WERI-Rb-1 (cell line): ENCODE measurements around the gene TRIM67.
"Not testable (repeated sequence)": the region's sequence is repeated elsewhere in the genome, so short reads cannot be mapped to it uniquely, and the experiment has no call there.

ENCODE experiments used
- DNase-seq: peaks from one replicate; pipeline ENCODE4 v3.0.0-alpha.2; 2020
- H3K27ac ChIP-seq: fragments of 250-450 bp; sonication (Bioruptor Pico); 2 replicates; pipeline ENCODE4 v1.5.1; 2020; ENCODE audit warnings: mild to moderate bottlenecking, moderate library complexity
- H3K27me3 ChIP-seq: fragments of 250-450 bp; sonication (Bioruptor Pico); 2 replicates; pipeline ENCODE4 v1.5.1; 2021; ENCODE audit warnings: mild to moderate bottlenecking, low read depth, moderate library complexity; ENCODE audit not compliant: insufficient read depth, severe bottlenecking
- H3K36me3 ChIP-seq: fragments of 250-450 bp; sonication (Bioruptor Pico); 2 replicates; pipeline ENCODE4 v1.5.1; 2020; ENCODE audit warnings: mild to moderate bottlenecking, moderate library complexity
- H3K4me3 ChIP-seq: 2 replicates; pipeline ENCODE4 v1.5.1; 2011; ENCODE audit warnings: low read depth, mild to moderate bottlenecking, control low read depth, low read length
- H3K9me3 ChIP-seq: fragments of 250-450 bp; sonication (Bioruptor Pico); 2 replicates; pipeline ENCODE4 v1.5.1; 2021; ENCODE audit warnings: mild to moderate bottlenecking, moderate library complexity; ENCODE audit not compliant: severe bottlenecking
- CTCF ChIP-seq: IDR thresholded peaks from 2 replicates; pipeline ENCODE4 v1.5.1; 2011; ENCODE audit warnings: low read depth, mild to moderate bottlenecking, control low read depth, inconsistent platforms, low read length

The TRIM67 gene

GRCh38 chr1:231206856-231207255 is 45.0 kb downstream of the TRIM67 start:
- Histone ChIP-seq H3K27me3 (no peaks in the 10 kb centered on the region), H3K27ac (no peak overlapping the region)
- no peak for DNase-seq

GRCh38 chr1:231207437-231207836 is 45.6 kb downstream of the TRIM67 start:
- no peak overlapping the region for H3K4me3 ChIP-seq
- H3K27me3 ChIP-seq: no peaks in the 10 kb centered on the region
- no peaks in the 10 kb centered on the region for H3K36me3 ChIP-seq
- H3K9me3 ChIP-seq: no peaks in the 10 kb centered on the region
- TF ChIP-seq CTCF: no peak
- DNase-seq: no peak
- H3K27ac ChIP-seq: no peak overlapping the region

More at GRCh38 chr1:231206856-231207255, 45.0 kb downstream of the TRIM67 start:
- Histone ChIP-seq H3K36me3 (no peaks in the 10 kb centered on the region), H3K9me3 (no peaks in the 10 kb centered on the region), H3K4me3 (no peak overlapping the region)
- TF ChIP-seq CTCF: no peak

- Histone ChIP-seq H3K9me3 (no peaks in the 10 kb centered on the region), H3K4me3 (no peak overlapping the region), H3K27ac (no peak overlapping the region), H3K27me3 (no peaks in the 10 kb centered on the region), H3K36me3 (no peaks in the 10 kb centered on the region)
- TF ChIP-seq CTCF: no peak
- no peak for DNase-seq
These were observed 47.1 kb downstream of the TRIM67 start for GRCh38 chr1:231208980-231209379.

- Histone ChIP-seq H3K27me3 (no peaks in the 10 kb centered on the region), H3K9me3 (no peaks in the 10 kb centered on the region)
These were observed 47.7 kb downstream of the TRIM67 start for GRCh38 chr1:231209531-231209930.

GRCh38 chr1:231210126-231210525 is 48.3 kb downstream of the TRIM67 start:
- no peaks in the 10 kb centered on the region for H3K36me3 ChIP-seq
- H3K4me3 ChIP-seq: no peak overlapping the region
- H3K27me3 ChIP-seq: no peaks in the 10 kb centered on the region
- TF ChIP-seq CTCF: no peak
- H3K9me3 ChIP-seq: no peaks in the 10 kb centered on the region
- no peak overlapping the region for H3K27ac ChIP-seq
- no peak for DNase-seq

More at GRCh38 chr1:231209531-231209930, 47.7 kb downstream of the TRIM67 start:
- Histone ChIP-seq H3K36me3 (no peaks in the 10 kb centered on the region), H3K27ac (no peak overlapping the region), H3K4me3 (no peak overlapping the region)
- no peak for TF ChIP-seq CTCF
- no peak for DNase-seq

GRCh38 chr1:231211005-231211857 is 49.4 kb downstream of the TRIM67 start:
- TF ChIP-seq CTCF: peak; percentile 98

GRCh38 chr1:231212301-231212700 is 50.4 kb downstream of the TRIM67 start:
- not testable (repeated sequence) for H3K36me3 ChIP-seq, H3K27ac ChIP-seq, H3K4me3 ChIP-seq, DNase-seq, H3K27me3 ChIP-seq, H3K9me3 ChIP-seq

More at GRCh38 chr1:231211005-231211857, 49.4 kb downstream of the TRIM67 start:
- Histone ChIP-seq H3K4me3 (peak overlapping the region; percentile 19; the same call in 1 of the 2 replicates), H3K36me3 (no peaks in the 10 kb centered on the region), H3K27ac (peak overlapping the region; percentile 12; the same call in 1 of the 2 replicates), H3K27me3 (no peaks in the 10 kb centered on the region), H3K9me3 (no peaks in the 10 kb centered on the region)
- peak; percentile 93 for DNase-seq
